Measurements from ENCODE around the gene ZFAND4. TPM values are rescaled to one million over a fixed set of nuclear protein-coding genes. Genes with fewer than 3 reads are reported as not detected.

Gene ZFAND4
- polyA plus RNA-seq, 3 donors from 2014 or later: 6.4 to 19.0 (median 15.7) TPM

- peaks cover 9 to 20% (median 15%) of the 10 kb centered on the region in 3 donors for H3K27me3 Mint-ChIP-seq (ENCODE audit: low read depth in 3 of 3)
- peaks cover 6 to 15% (median 12%) of the 10 kb centered on the region in 3 donors for H3K36me3 Mint-ChIP-seq
- peak overlapping the region; percentile 86 to 96 (median 93) for H3K4me3 Mint-ChIP-seq
- H3K27ac Mint-ChIP-seq: peak overlapping the region; percentile 4 to 95 (median 68)
- DNase-seq: no peak
- H3K9me3 Mint-ChIP-seq: no peaks in the 10 kb centered on the region
- H3K4me1 Mint-ChIP-seq: peaks cover 33 to 60% of the 10 kb centered on the region in 2 donors
Observed at GRCh38 chr10:45592926-45593325, 79.6 kb downstream of the ZFAND4 start.

DNA sequence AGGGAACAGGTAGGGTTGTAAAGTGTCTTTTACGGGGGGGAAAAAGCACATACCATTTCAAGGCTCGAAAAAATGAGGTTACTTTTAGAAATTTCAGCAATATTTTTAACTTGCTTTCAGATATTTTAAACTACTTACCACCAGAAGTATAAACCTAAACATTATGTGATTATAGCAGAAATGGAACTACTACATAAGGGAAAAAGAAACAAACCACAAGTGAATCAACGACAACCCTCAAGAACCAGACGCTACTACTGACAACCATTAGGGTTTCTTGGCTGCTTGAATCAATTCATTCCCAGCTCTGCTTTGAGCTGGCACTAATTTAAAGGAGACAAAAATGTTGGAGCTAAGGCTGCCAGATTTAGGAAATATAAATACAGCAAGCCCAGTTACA is 80.1 kb downstream of the ZFAND4 start:
- Mint-ChIP-seq H3K27me3 (ENCODE audit: low read depth in 3 of 3) (peaks cover 9 to 17% (median 16%) of the 10 kb centered on the region in 3 donors), H3K4me3 (peak overlapping the region; percentile 60 to 91 (median 68)), H3K4me1 (peaks cover 33 to 60% of the 10 kb centered on the region in 2 donors), H3K9me3 (no peaks in the 10 kb centered on the region), H3K27ac (peak overlapping the region in 3 of 6 donors; percentile 61 to 76 (median 72)), H3K36me3 (peaks cover 6 to 18% (median 12%) of the 10 kb centered on the region in 3 donors)
- peak in 1 of 3 donors; percentile 24 for DNase-seq

- H3K9me3 Mint-ChIP-seq: no peaks in the 10 kb centered on the region
- H3K4me1 Mint-ChIP-seq: peaks cover 33 to 60% of the 10 kb centered on the region in 2 donors
- peak overlapping the region in 2 of 6 donors; percentile 17 to 32 for H3K27ac Mint-ChIP-seq
- no peak for DNase-seq
- no peak overlapping the region for H3K4me3 Mint-ChIP-seq
- peaks cover 9 to 17% (median 16%) of the 10 kb centered on the region in 3 donors for H3K27me3 Mint-ChIP-seq (ENCODE audit: low read depth in 3 of 3)
- peaks cover 12 to 25% (median 12%) of the 10 kb centered on the region in 3 donors for H3K36me3 Mint-ChIP-seq
Observed at GRCh38 chr10:45591280-45591679, 81.3 kb downstream of the ZFAND4 start.

GRCh38 chr10:45589868-45590267 is 82.7 kb downstream of the ZFAND4 start:
- Mint-ChIP-seq H3K36me3 (peaks cover 12 to 25% (median 16%) of the 10 kb centered on the region in 3 donors), H3K4me1 (peaks cover 25 to 49% of the 10 kb centered on the region in 2 donors), H3K4me3 (no peak overlapping the region), H3K27ac (no peak overlapping the region), H3K9me3 (no peaks in the 10 kb centered on the region), H3K27me3 (ENCODE audit: low read depth in 3 of 3) (peaks cover 3 to 8% (median 5%) of the 10 kb centered on the region in 3 donors)
- DNase-seq: no peak

GRCh38 chr10:45589009-45589408 is 83.6 kb downstream of the ZFAND4 start:
- Mint-ChIP-seq H3K27ac (no peak overlapping the region), H3K4me3 (no peak overlapping the region), H3K9me3 (no peaks in the 10 kb centered on the region), H3K27me3 (ENCODE audit: low read depth in 3 of 3) (peaks cover 0 to 3% (median 2%) of the 10 kb centered on the region in 3 donors), H3K4me1 (peaks cover 23 to 43% of the 10 kb centered on the region in 2 donors), H3K36me3 (peaks cover 12 to 25% (median 16%) of the 10 kb centered on the region in 3 donors)
- DNase-seq: no peak

DNA sequence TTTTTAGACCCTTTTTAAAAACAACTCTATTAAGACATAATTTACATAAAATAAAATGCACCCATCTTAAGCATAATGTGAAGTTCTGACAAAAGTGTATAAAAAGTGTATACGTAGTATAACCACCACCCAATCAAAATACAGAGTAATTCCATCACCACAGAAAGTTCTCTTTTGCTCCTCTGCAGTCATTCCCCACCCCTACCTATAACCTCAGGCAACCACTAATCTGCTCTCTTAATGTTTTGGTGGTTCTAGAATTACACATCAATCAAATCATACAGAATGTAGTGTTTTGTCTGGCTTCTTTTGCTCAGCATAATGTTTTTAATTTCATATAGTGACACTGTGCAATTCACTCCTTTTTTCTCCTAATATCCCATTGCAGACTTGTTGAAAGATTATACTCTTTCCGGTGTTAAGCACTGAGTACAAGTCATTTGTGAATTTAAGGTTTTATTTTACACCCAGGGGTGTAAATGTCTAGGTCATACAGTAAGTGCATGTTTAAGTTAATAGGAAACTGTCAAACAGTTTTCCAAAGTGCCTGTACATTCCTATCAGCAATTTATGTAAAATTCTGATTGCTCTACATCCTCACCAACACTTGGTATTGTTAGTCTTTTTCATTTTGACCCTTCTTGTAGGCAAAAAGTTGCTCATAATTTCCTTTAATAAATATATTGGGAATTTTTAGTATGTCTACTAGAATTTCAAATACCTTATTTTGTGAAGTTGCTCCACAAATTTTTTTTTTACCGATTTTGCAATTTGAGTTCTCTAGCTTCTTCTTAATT is 86.3 kb downstream of the ZFAND4 start:
- H3K36me3 Mint-ChIP-seq: peaks cover 12 to 25% (median 13%) of the 10 kb centered on the region in 3 donors
- H3K4me1 Mint-ChIP-seq: peaks cover 10 to 29% of the 10 kb centered on the region in 2 donors
- H3K27me3 Mint-ChIP-seq (ENCODE audit: low read depth in 3 of 3): peaks cover 0 to 2% (median 0%) of the 10 kb centered on the region in 3 donors
- H3K9me3 Mint-ChIP-seq: no peaks in the 10 kb centered on the region
- H3K27ac Mint-ChIP-seq: no peak overlapping the region
- no peak for DNase-seq
- H3K4me3 Mint-ChIP-seq: no peak overlapping the region

GRCh38 chr10:45585131-45585530 is 87.4 kb downstream of the ZFAND4 start:
- no peak overlapping the region for H3K27ac Mint-ChIP-seq
- DNase-seq: no peak
- peaks cover 0 to 2% (median 0%) of the 10 kb centered on the region in 3 donors for H3K27me3 Mint-ChIP-seq (ENCODE audit: low read depth in 3 of 3)
- no peak overlapping the region for H3K4me3 Mint-ChIP-seq
- H3K9me3 Mint-ChIP-seq: no peaks in the 10 kb centered on the region
- peaks cover 20 to 29% of the 10 kb centered on the region in 2 donors for H3K4me1 Mint-ChIP-seq
- H3K36me3 Mint-ChIP-seq: peaks cover 11 to 19% (median 13%) of the 10 kb centered on the region in 3 donors

- H3K9me3 Mint-ChIP-seq: no peaks in the 10 kb centered on the region
- peaks cover 29 to 32% of the 10 kb centered on the region in 2 donors for H3K4me1 Mint-ChIP-seq
- H3K27me3 Mint-ChIP-seq (ENCODE audit: low read depth in 3 of 3): no peaks in the 10 kb centered on the region
- DNase-seq: no peak
- H3K27ac Mint-ChIP-seq: peak overlapping the region; percentile 57 to 93 (median 74)
- peaks cover 4 to 6% (median 5%) of the 10 kb centered on the region in 3 donors for H3K36me3 Mint-ChIP-seq
- peak overlapping the region in 2 of 5 donors; percentile 1 to 31 for H3K4me3 Mint-ChIP-seq
Observed at GRCh38 chr10:45582386-45582781, 90.2 kb downstream of the ZFAND4 start.

- peak overlapping the region; percentile 65 to 99 (median 94) for H3K27ac Mint-ChIP-seq
- peaks cover 29 to 35% of the 10 kb centered on the region in 2 donors for H3K4me1 Mint-ChIP-seq
- no peaks in the 10 kb centered on the region for H3K9me3 Mint-ChIP-seq
- no peak for DNase-seq
- peak overlapping the region; percentile 10 to 44 (median 23) for H3K4me3 Mint-ChIP-seq
- H3K36me3 Mint-ChIP-seq: peaks cover 2 to 4% (median 2%) of the 10 kb centered on the region in 3 donors
- no peaks in the 10 kb centered on the region for H3K27me3 Mint-ChIP-seq (ENCODE audit: low read depth in 3 of 3)
Observed at GRCh38 chr10:45581582-45582385, 90.8 kb downstream of the ZFAND4 start.

- no peaks in the 10 kb centered on the region for H3K27me3 Mint-ChIP-seq (ENCODE audit: low read depth in 3 of 3)
- peak overlapping the region; percentile 92 to 94 (median 94) for H3K4me3 Mint-ChIP-seq
- peaks cover 0 to 3% (median 0%) of the 10 kb centered on the region in 3 donors for H3K36me3 Mint-ChIP-seq
- H3K4me1 Mint-ChIP-seq: peaks cover 29 to 35% of the 10 kb centered on the region in 2 donors
- H3K9me3 Mint-ChIP-seq: no peaks in the 10 kb centered on the region
- no peak for DNase-seq
- peak overlapping the region; percentile 93 to 99 (median 96) for H3K27ac Mint-ChIP-seq
Observed at GRCh38 chr10:45581216-45581549, 91.4 kb downstream of the ZFAND4 start.

- H3K4me1 Mint-ChIP-seq: peaks cover 29 to 35% of the 10 kb centered on the region in 2 donors
Observed at GRCh38 chr10:45580371-45581215, 92.0 kb downstream of the ZFAND4 start.

DNA sequence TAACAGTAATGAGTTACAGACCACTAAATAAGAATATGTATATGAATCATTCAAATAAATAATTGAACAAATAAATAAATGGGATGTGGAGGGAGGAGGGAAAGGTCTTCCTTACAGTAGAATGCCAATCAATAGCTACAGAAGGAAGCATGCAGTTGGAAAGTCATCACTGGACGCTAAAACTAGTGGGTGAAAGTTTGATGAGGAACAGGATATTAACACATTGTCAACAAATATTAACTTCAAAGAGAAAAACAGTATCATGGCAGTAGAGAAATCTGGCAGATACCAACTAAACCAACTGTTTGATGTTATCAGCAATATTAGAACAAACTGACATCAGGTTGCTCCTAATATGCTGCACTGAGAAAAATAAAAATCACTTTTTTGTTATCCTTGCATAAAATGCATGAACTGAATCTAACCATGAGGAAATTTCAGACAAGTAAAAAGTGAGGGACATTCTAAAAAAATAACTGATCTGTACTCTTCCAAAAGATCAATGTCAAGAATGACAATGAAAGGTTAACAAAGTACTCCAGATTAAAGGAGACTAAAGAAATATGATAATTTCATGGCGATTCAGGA is 94.1 kb downstream of the ZFAND4 start:
- Mint-ChIP-seq H3K4me3 (peak overlapping the region in 3 of 5 donors; percentile 18 to 38 (median 20)), H3K36me3 (no peaks in the 10 kb centered on the region), H3K27me3 (ENCODE audit: low read depth in 3 of 3) (peaks cover 0 to 1% (median 0%) of the 10 kb centered on the region in 3 donors), H3K9me3 (no peaks in the 10 kb centered on the region), H3K27ac (peak overlapping the region; percentile 31 to 93 (median 66)), H3K4me1 (peaks cover 29 to 35% of the 10 kb centered on the region in 2 donors)
- DNase-seq: no peak

More at GRCh38 chr10:45580371-45581215, 92.0 kb downstream of the ZFAND4 start:
- peak; percentile 54 to 64 (median 58) for DNase-seq
- H3K4me3 Mint-ChIP-seq: peak overlapping the region; percentile 92 to 94 (median 94)
- no peaks in the 10 kb centered on the region for H3K9me3 Mint-ChIP-seq
- peak overlapping the region; percentile 93 to 99 (median 96) for H3K27ac Mint-ChIP-seq
- H3K36me3 Mint-ChIP-seq: no peaks in the 10 kb centered on the region
- no peaks in the 10 kb centered on the region for H3K27me3 Mint-ChIP-seq (ENCODE audit: low read depth in 3 of 3)

Data from immature natural killer cell (primary cell).